HG03135 (cell line): ENCODE data around the gene KCNJ6.
"Not testable (repeated sequence)": the region's sequence is repeated elsewhere in the genome, so short reads cannot be mapped to it uniquely, and the experiment has no call there.

Source experiments
- ATAC-seq: cut with Tn5 transposase; IDR thresholded peaks from one replicate; pipeline ENCODE4 v1.9.1; 2021; ENCODE audit warnings: mild to moderate bottlenecking, moderate library complexity; ENCODE audit not compliant: unreplicated experiment

Gene KCNJ6

DNA sequence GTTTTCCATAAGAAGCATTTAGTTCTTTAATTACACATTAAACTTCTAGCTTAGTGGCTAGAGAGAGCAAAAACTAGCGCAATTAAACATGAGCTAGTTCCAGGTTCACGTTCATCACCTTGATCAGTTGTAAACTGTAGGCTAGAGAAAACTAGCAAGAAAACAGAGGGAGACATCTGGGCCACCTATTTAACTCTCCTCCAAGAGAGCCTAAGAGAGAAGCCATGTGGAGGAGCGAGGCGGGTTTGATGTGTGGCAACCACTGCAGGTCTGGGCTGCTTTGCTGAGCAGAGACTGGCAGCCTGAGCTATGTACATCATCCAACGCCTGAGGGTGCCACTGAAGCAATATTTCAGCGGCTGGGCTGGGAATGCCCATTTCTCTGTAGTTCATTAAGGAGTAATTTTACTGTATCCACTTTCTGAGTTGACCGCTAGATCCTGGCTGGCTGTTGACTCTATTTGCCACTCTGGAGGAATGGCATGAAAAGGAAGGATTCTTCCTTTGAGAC lies 296.7 kb downstream of the KCNJ6 start:
- no peak for ATAC-seq

DNA sequence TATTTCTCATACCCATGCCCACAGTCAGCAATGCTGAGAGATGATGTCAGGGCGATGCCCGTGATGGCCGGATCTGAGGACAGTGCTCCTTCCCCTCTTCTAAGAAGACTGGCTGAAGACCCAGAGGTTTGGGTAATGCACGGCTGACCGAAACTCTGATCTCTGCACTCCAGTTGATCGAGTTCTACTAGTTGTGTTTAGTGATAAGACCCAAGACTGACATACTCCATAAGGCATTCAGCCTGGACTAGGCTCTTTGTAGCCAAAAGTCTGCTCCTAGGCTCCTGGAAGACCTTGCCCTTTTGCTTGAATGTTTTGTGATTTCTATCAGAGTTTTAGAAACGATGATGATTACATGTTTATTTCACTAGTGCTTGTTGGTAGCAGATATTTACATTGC lies 298.2 kb downstream of the KCNJ6 start:
- ATAC-seq = no peak

DNA sequence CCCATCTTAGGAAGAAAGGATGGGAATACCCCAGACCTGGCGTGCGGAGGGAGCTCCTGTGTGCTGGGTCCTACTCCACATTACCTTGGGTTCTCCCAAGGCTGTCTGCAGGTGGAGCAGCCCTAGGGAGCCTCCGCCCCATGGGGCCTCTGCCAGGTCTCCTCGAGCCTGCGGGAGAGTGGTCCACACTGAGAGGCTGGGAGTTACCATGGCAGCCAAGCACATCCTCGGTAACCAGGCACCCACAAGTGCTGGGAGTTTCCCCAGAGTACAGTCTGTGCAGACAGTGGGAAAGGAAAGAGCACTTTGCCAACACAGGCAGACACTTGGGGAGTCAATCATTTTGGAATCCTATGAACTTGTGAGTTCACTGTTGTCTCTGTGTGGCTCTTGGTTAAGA lies 300.3 kb downstream of the KCNJ6 start:
- ATAC-seq = no peak

DNA sequence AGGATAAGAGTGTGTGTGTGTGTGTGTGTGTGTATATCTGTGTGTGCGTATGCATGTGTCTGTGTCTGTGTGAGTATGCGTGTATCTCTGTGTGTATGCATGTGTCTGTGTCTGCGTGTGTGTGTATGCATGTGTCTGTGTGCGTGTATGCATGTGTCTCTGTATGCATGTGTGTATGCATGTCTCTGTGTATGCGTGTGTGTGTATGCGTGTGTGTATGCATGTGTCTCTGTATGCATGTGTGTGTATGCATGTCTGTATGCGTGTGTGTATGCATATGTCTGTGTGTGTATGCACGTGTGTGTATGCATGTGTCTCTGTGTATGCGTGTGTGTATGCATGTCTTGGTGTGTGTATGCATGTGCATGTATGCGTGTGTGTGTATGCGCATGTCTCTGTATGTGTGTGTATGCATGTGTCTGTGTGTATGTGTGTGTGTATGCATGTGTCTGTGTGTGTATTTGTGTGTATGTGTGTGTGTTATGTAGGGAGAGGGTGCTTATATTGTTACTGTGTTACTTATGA lies 301.8 kb downstream of the KCNJ6 start:
- no peak for ATAC-seq

DNA sequence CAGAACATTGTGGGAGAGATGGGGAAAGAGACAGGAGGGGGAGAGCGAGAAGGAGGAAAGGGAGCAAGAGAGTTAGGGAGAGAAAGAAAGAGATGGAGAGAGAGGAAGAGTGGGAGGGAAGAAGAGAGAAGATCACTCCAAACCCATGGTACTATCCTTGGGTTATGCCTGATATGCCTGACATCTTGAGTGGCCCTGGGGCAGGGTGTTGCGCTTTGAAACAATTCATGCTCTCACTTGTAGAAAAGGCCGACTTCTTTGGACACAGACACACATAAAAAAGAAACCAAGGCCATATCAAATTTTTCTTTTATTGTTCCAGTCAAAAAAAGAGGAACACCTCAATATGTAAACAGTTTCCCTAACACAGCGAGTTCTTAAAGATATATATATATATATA lies 309.2 kb downstream of the KCNJ6 start:
- ATAC-seq = no peak

DNA sequence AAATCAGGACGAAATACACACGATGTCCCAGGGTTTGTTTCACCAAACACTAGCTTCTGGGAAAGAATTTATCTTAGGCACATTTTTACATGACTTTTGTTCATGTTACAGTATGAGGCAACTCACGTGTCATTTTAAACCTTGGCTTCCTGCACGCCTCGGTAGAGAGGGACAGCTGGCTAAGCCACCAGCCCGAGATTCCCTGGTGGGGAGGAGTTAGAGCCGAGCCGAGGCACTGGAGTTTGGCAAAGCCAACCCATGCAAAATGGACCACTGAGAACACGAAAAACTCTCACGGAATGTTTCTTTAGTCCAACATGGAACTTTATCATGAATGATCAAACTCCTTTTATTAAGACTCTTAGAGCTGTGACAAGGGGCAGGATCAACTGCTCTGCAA lies 309.7 kb downstream of the KCNJ6 start:
- no peak for ATAC-seq

DNA sequence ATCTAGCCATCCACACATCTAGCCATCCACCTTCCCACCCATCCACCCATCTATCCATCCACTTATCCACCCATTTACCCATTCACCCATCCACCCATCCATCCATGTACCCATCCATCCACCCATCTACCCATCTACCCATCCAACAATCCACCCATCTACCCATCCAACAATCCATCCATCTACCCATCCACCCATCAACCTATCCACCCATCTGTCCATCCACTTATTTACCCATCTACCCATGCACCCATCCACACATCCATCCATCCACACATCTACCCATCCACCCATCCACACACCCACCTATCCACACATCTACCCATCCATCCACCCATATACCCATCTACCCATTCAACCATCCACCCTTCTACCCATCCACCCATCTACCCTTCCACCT lies 311.3 kb downstream of the KCNJ6 start:
- ATAC-seq = no peak

DNA sequence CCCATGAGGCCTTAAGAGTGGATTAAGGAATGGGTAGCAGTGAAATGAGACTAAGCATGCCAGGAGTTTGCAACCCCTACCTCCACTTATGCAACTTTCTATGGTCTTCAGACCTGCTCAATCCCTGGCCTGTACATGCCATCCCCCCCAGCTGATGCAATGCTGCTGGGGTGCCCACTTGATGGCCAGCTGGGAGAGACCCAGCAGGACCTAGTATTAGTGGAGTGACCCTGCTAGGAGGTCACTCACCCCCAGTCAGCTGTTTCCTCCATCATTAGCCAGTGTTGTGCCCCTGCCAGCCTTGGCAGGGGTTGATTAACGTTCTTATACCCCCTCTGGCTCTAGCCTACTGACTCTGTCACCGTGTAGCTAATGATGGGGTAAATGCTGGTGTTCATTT lies 313.1 kb downstream of the KCNJ6 start:
- ATAC-seq = no peak

DNA sequence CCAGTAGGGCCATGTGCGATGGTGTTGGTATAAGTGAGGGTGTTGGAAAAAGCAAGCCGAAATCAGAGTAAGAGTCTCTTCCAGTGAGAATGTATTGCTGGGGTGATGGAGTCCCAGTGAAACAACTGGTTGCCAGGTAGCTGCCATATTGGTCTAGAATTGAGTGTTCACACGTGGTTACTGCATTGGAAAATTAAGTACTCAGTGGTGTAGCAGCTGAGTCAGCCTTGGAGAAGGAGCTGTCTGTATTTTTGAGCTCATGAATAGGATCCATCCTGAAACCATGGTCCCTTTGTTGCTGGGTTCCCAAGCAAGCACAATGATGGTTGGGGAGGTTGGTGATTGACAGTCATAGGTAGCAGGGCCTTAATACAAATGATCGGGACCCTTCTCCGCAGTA lies 314.3 kb downstream of the KCNJ6 start:
- ATAC-seq = no peak

DNA sequence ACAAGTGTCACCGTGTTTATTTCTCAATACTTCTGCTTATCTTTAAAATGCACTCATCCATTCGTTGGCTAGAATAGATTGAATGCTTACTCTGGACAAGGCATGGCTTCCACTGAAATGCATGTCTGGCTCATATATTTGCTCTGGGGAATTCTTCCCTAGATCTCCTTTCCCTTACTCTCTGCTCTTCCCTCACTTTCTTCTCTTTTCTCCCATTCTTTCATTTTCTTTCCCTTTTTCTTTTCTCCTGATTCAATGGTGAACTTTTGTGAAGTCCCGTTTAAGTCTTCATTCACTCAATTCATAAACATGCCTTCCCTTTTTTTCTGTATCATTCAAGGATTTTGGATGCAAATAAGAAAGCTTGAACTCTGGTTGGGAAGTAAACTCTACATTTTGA lies 315.2 kb downstream of the KCNJ6 start:
- ATAC-seq = no peak

DNA sequence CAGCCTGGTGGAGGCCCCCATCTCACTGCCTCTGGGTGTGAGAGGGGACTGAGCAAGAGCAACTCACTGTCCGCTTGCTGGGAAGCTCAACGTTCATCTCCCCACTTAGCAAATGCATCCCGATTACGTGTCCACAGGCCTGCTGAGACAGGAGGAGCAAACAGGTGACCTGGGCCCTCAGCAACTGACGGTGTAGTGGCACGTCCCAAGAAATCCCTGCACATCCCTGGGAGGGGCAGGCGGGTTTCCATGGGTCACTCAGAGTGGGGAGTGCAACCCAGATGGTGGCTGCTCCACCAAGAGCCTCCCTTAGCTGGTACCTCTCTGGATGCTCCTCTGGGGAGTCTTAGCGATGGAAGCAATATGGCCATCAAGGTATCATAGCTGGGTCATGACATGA lies 320.3 kb downstream of the KCNJ6 start:
- no peak for ATAC-seq

DNA sequence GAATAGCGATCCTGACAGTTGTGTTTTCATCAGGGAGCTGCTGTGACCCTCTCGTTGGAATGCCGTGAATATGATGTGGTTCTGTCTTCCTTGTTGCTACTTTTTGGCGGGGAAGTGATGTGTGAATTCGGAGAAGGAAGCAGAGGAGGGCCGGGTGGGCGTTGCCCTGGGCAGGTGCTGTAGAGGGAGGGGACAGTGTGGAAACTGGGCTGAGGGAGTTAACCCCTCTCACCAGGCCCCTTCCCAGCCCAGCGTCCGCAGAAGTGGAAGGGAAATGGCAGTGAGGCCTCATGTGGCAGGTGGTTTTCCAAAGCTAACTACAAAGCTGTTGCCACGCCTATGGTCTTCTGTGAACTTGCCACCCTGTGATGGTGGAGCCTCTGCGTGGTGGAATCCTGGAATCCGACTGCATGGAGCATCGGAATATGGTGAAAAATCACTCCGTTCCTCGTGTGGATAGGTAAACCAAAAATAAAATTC lies 321.7 kb downstream of the KCNJ6 start:
- ATAC-seq = no peak

DNA sequence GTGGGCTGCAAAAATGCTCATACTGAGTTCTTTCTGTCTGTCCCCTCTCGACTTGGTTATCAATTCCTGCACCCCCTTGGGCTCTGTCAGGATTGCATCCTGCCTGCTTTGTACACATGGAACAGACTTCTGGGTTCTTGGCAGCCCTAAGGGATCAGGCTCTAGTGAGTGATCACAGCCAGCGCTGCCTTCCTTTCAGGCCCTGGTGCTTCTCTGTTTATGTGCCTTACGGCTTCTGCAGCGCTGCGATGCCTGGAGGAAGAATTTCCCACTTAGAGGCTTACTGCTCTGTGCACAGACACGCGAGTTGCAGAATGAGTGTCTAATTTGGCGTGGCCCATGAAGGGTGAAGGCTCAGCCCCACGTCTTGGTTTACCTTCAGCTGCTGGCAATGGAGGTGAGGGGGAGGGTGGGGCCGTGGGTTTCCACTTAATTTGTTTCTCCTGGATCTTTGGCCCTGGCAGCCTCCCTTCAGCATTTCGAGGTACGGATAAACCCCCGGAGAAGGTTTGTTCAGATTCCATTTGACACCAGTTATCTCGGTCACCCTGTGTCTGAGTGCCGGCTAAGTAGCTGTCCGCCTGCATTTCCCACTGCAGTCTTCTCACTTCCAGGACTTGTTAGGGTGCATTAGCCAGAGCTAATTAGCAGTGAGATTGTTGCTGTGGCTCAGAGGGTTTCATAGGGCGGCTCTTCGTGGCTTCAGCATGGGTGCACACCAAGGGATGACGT lies 322.4 kb downstream of the KCNJ6 start:
- no peak for ATAC-seq

DNA sequence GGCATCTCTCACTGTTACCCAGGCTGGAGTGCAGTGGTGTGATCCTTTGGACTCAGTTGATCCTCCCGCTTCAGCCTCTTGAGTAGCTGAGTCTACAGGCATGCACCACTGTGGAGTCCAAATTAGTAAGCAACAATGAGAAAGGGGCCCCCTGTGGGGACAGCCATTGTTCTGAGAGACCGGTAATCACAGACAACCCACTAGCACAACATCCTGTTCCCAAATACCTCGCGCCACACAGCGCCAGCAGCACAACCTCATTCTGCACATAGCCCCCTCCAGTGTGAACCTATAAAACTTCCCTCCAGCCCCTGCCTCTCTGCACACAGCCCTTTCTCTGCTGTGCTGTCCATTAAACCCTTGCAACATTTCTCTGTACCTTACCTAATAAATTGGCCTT lies 323.2 kb downstream of the KCNJ6 start:
- ATAC-seq = no peak

DNA sequence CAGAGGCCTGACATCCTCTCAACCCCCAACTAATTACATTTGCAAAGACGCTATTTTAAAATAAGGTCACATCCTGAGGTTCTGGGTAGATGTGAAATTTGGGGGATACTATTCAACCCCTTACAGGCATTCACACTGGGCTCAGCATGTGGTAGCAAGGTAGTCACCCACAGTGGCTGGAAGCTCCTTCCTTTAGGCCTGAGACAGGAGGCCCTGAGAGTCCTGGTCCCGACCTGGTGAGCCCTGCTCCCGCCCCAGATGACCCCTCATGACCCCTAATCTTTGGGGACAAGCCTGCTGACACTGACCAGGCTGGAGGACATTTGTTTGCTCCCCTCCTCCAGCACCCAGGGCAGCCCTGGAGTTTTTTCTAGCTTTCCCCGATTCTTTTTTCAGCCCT lies 323.8 kb downstream of the KCNJ6 start:
- no peak for ATAC-seq

DNA sequence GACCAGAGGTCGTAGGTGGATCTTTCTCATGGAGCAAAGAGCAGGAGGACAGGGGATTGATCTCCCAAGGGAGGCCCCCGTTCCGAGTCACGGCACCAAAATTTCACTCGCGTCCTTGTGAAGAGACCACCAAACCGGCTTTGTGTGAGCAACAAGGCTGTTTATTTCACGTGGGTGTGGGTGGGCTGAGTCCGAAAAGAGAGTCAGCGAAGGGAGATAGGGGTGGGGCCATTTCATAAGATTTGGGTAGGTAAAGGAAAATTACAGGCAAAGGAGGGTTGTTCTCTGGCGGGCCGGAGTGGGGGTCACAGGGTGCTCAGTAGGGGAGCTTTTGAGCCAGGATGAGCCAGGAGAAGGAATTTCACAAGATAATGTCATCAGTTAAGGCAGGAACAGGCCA lies 324.3 kb downstream of the KCNJ6 start:
- ATAC-seq = not testable (repeated sequence)

DNA sequence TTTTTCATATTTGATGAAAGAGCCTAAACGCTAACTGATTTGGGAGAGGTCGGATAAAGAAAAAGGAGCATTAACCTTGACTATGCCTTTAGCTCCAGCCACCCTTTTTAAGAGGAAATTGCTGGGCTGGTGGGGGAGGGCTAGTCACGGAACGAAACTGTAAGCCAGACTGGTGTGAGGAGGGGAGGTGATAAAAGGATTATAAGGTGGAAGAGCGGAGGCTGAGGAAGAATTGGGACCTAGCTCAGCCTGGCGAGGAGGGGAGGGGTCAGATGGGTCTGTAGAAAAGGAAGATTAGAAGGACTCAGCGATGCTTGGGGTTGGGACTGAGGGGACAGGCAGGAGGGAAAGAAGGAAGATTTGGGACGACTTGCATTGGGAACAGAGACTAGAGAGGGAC lies 325.4 kb downstream of the KCNJ6 start:
- not testable (repeated sequence) for ATAC-seq

DNA sequence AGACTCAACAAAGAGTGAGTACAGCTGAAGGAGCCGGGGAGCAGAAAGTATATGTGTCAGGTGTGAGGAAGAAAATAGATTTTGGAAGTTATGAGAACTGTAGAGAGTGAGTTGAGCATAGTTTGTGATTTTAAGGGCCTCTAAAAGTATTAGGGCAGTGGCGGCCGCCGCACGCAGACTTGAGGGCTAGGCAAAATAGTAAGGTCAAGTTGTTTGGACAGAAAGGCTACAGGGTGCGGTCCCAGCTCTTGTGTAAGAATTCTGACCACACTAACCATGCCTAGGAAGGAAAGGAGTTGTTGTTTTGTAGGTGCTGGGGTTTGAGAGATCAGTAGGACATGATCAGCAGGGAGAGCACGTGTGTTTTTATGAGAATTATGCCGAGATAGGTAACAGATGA lies 327.6 kb downstream of the KCNJ6 start:
- ATAC-seq = not testable (repeated sequence)

DNA sequence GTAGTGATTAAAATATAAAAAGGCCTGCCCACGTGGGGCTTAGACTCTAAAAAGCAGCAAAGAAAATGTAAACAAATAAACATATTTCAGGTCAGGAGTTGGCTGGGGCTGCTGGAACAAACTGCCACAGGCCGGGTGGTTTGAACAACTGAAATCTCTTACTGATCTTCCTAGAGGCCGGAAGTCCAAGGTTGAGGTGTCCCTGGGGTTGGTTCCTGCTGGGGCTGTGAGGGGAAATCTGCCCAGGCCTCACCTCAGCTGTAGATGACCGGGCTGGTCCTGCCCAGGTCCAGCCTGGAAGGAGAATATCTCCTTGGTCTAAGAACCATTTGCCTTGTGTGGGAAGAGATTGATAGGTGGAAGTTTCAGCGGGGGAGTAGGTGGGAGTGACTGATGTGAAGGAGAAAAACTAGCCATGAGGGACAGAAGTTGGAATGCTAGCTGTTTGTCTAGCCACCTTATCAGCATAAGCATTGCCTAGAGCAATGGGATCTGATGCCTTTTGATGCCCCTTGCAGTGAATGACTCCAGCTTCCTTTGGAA lies 328.6 kb downstream of the KCNJ6 start:
- no peak for ATAC-seq

DNA sequence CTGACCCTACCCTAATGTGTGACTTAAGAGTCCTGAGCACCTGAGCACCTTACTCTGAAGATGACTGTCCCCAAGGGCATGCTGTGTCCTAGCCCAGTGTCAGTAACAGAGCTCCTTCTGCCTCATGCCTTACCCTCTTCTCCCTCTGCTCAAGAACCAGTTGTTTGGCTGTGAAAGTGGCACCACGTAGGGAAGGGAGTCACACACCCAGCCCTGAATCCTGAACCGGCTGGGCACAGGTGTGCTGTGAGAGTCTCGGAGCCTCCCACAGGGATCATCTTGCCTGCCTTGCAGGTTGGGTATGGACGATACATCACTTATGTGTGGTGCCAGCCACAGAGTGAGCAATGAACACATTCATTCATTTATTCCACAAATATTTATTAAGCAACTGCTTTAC lies 329.1 kb downstream of the KCNJ6 start:
- no peak for ATAC-seq

DNA sequence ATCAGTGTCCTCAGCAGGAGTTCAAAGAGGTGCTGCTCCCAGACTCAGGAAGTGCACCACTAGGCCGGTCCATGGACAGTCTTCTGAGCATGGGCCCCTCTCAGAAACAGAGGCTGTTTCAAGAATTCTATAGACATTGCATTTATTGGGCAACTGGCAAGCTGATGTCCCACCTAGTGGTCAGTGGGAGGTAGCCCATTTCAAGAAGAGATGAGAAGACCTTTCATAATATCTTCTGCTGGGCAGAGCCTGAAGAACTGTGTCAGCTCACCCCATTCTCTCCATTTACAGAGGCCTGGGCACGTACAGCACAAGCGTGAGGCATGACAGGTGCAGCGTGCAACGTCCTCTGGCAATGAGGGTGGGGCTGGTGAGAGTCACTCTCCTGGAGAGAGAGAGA lies 333.7 kb downstream of the KCNJ6 start:
- ATAC-seq = no peak

DNA sequence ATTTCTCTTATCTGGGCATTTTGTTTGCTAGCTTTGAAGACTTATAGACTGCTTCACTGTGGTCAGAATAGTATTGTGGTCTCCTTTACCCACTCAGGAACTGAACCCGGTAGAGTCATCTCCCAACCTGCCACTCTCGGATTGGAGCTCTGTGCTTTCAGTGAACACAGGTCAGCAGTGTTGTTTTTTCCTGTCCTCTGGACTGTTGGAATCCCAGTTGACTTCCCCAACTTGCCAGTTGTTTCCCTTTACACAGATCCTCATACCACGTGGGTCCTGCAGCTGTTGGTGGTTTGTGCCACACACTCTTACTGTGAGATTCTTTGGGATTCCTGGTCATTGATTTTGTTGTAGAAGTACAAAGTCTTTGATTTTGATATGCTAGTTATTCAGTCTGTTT lies 335.6 kb downstream of the KCNJ6 start:
- no peak for ATAC-seq
